Measurements from ENCODE around the gene DEAF1. TPM values are rescaled to one million over a fixed set of nuclear protein-coding genes. Genes with fewer than 3 reads are reported as not detected.

Gene DEAF1
- total RNA-seq, 2 experiments from 2014 or later = 68.4 to 79.6 TPM

- ATAC-seq (ENCODE audit: poor library complexity) (no peak), DNase-seq (peak in 1 of 14 experiments; percentile 30)
- Histone ChIP-seq H3K4me3 (ENCODE audit: low read length) (no peak overlapping the region), H3K36me3 (ENCODE audit: insufficient read depth, low read length) (no peaks in the 10 kb centered on the region), H3K9me3 (ENCODE audit: control insufficient read depth in 1 of 2, insufficient read depth in 1 of 2, low read length in 2 of 2) (no peaks in the 10 kb centered on the region), H3K27ac (ENCODE audit: low read depth in 1 of 2, low read length in 2 of 2) (no peak overlapping the region), H3K27me3 (ENCODE audit: control insufficient read depth in 1 of 2, insufficient read depth in 2 of 2, low read length in 2 of 2) (peaks cover 5 to 7% of the 10 kb centered on the region in 2 experiments), H3K4me1 (ENCODE audit: insufficient read depth, low read length) (peaks cover 13% of the 10 kb centered on the region)
- Mint-ChIP-seq H3K4me3 (no peak overlapping the region), H3K36me3 (ENCODE audit: low read depth) (no peaks in the 10 kb centered on the region), H3K27ac (no peak overlapping the region), H3K27me3 (peaks cover 6% of the 10 kb centered on the region), H3K4me1 (ENCODE audit: low read depth) (peaks cover 4% of the 10 kb centered on the region), H3K9me3 (no peaks in the 10 kb centered on the region)
- TF ChIP-seq CTCF (IDR thresholded peaks at IDR 0.05) = no peak
- ChIA-PET POLR2A (no interaction called here), CTCF (no interaction called here)
- intact Hi-C loops (cut with DNase I, micrococcal nuclease) = no loop called here
Observed at GRCh38 chr11:620201-620600, 74.8 kb downstream of the DEAF1 start.

- Histone ChIP-seq H3K9me3 (ENCODE audit: control insufficient read depth in 1 of 2, insufficient read depth in 1 of 2, low read length in 2 of 2) (no peaks in the 10 kb centered on the region), H3K36me3 (ENCODE audit: insufficient read depth, low read length) (peaks cover under 1% of the 10 kb centered on the region), H3K27ac (ENCODE audit: low read depth in 1 of 2, low read length in 2 of 2) (no peak overlapping the region), H3K4me1 (ENCODE audit: insufficient read depth, low read length) (peaks cover 19% of the 10 kb centered on the region), H3K4me3 (ENCODE audit: low read length) (no peak overlapping the region), H3K27me3 (ENCODE audit: control insufficient read depth in 1 of 2, insufficient read depth in 2 of 2, low read length in 2 of 2) (peaks cover 1 to 4% of the 10 kb centered on the region in 2 experiments)
- TF ChIP-seq CTCF (IDR thresholded peaks at IDR 0.05) = no peak
- POLR2A ChIA-PET = no interaction called here
- no peak overlapping the region for H3K27ac Mint-ChIP-seq
- peaks cover 5% of the 10 kb centered on the region for H3K4me1 Mint-ChIP-seq (ENCODE audit: low read depth)
- H3K4me3 Mint-ChIP-seq = no peak overlapping the region
- intact Hi-C loops (cut with DNase I, micrococcal nuclease) = loop anchor here in 1 of 2 experiments (5.0 kb wide), 1 partner anchor 308 kb away; the partner anchor contains the start of gene AP2A2
- no peaks in the 10 kb centered on the region for H3K9me3 Mint-ChIP-seq
- H3K27me3 Mint-ChIP-seq = peaks cover 6% of the 10 kb centered on the region
- no peaks in the 10 kb centered on the region for H3K36me3 Mint-ChIP-seq (ENCODE audit: low read depth)
- CTCF ChIA-PET = no interaction called here
- peak in 2 of 14 experiments; percentile 27 to 29 for DNase-seq
- no peak for ATAC-seq (ENCODE audit: poor library complexity)
Observed at GRCh38 chr11:619628-620050, 75.4 kb downstream of the DEAF1 start.

- TF ChIP-seq CTCF (IDR thresholded peaks at IDR 0.05) = no peak
- POLR2A ChIA-PET = no interaction called here
- no peak overlapping the region for H3K4me3 Mint-ChIP-seq
- H3K27me3 Mint-ChIP-seq = peaks cover 6% of the 10 kb centered on the region
- H3K4me1 Mint-ChIP-seq (ENCODE audit: low read depth) = peaks cover 11% of the 10 kb centered on the region
- ATAC-seq (ENCODE audit: poor library complexity) = no peak
- Histone ChIP-seq H3K4me3 (ENCODE audit: low read length) (no peak overlapping the region), H3K27ac (ENCODE audit: low read depth in 1 of 2, low read length in 2 of 2) (no peak overlapping the region), H3K27me3 (ENCODE audit: control insufficient read depth in 1 of 2, insufficient read depth in 2 of 2, low read length in 2 of 2) (no peaks in the 10 kb centered on the region), H3K9me3 (ENCODE audit: control insufficient read depth in 1 of 2, insufficient read depth in 1 of 2, low read length in 2 of 2) (no peaks in the 10 kb centered on the region), H3K36me3 (ENCODE audit: insufficient read depth, low read length) (peaks cover 6% of the 10 kb centered on the region), H3K4me1 (ENCODE audit: insufficient read depth, low read length) (peaks cover 25% of the 10 kb centered on the region)
- H3K9me3 Mint-ChIP-seq = no peaks in the 10 kb centered on the region
- no peak for DNase-seq
- H3K27ac Mint-ChIP-seq = no peak overlapping the region
- intact Hi-C loops (cut with DNase I, micrococcal nuclease) = loop anchor here in 1 of 2 experiments (5.0 kb wide), 1 partner anchor 308 kb away; the partner anchor contains the start of gene AP2A2
- CTCF ChIA-PET = no interaction called here
- peaks cover 5% of the 10 kb centered on the region for H3K36me3 Mint-ChIP-seq (ENCODE audit: low read depth)
Observed at GRCh38 chr11:618856-619627, 76.0 kb downstream of the DEAF1 start.

Data from CD4-positive, alpha-beta T cell (primary cell).